WTC11 (cell line): ENCODE results near the gene KLHL26. TPM values are rescaled to one million over a fixed set of nuclear protein-coding genes. Genes with fewer than 3 reads are reported as not detected.

Experiments
- ATAC-seq: fragments of 200-7000 bp; cut with Tn5 transposase; 2 replicates; pipeline ENCODE4 v1.10.0; 2021; ENCODE audit warnings: mild to moderate bottlenecking, moderate library complexity
- CTCF ChIA-PET: fragments of 300-600 bp; sonication (Branson Sonifier 250); formaldehyde crosslinking; loops from one replicate; lab custom pipeline; 2021; ENCODE audit warnings: antibody characterized with exemption; lab: Charles Lee
- POLR2A ChIA-PET: fragments of 350-600 bp; sonication (Branson Sonifier 250); formaldehyde crosslinking; loops from one replicate; lab custom pipeline; 2021; ENCODE audit warnings: antibody characterized with exemption; lab: Charles Lee
- DNase-seq: peaks from one replicate; pipeline ENCODE4 v3.0.0; 2021; ENCODE audit warnings: low spot score
- H3K27ac Mint-ChIP-seq: 2 replicates; pipeline ENCODE4 v1.8.0; 2021; ENCODE audit warnings: mixed read lengths
- H3K27me3 Mint-ChIP-seq: 2 replicates; pipeline ENCODE4 v1.8.0; 2021; ENCODE audit warnings: low read depth, mild to moderate bottlenecking, moderate library complexity, mixed read lengths
- H3K36me3 Mint-ChIP-seq: 2 replicates; pipeline ENCODE4 v1.8.0; 2021; ENCODE audit warnings: mixed read lengths
- H3K4me1 Mint-ChIP-seq: 2 replicates; pipeline ENCODE4 v1.8.0; 2022; ENCODE audit warnings: mixed read lengths
- H3K4me3 Mint-ChIP-seq: 2 replicates; pipeline ENCODE4 v1.8.0; 2021; ENCODE audit warnings: mild to moderate bottlenecking, moderate library complexity, mixed read lengths
- H3K9me3 Mint-ChIP-seq: 2 replicates; pipeline ENCODE4 v1.8.0; 2021; ENCODE audit warnings: mixed read lengths
- ATF1 ChIP-seq: sonication (generic); formaldehyde crosslinking; IDR thresholded peaks from 2 replicates; pipeline ENCODE4 v1.8.1; 2023; ENCODE audit warnings: mild to moderate bottlenecking, moderate library complexity, missing genetic modification reagents
- CDX4 ChIP-seq: fragments of 250-450 bp; sonication (Bioruptor Pico); IDR thresholded peaks from 2 replicates; pipeline ENCODE4 v1.9.0; 2021; ENCODE audit warnings: moderate library complexity, mild to moderate bottlenecking, inconsistent platforms, borderline replicate concordance
- E2F4 ChIP-seq: sonication (generic); formaldehyde crosslinking; IDR thresholded peaks from 2 replicates; pipeline ENCODE4 v1.8.1; 2022; ENCODE audit warnings: low read depth, mild to moderate bottlenecking, moderate library complexity, missing genetic modification reagents, borderline replicate concordance
- EMX1 ChIP-seq: fragments of 250-450 bp; sonication (Bioruptor Pico); IDR thresholded peaks from 2 replicates; pipeline ENCODE4 v1.8.0; 2021; ENCODE audit warnings: mild to moderate bottlenecking
- FOXJ3 ChIP-seq: sonication (generic); formaldehyde crosslinking; IDR thresholded peaks from 2 replicates; pipeline ENCODE4 v1.9.0; 2021; ENCODE audit warnings: missing genetic modification reagents, mild to moderate bottlenecking, borderline replicate concordance
- HMGA2 ChIP-seq: fragments of 250-450 bp; sonication (Bioruptor Pico); IDR thresholded peaks from 2 replicates; pipeline ENCODE4 v1.4.0; 2021; ENCODE audit warnings: mild to moderate bottlenecking, moderate library complexity
- IRF2 ChIP-seq: sonication (generic); formaldehyde crosslinking; IDR thresholded peaks from 2 replicates; pipeline ENCODE4 v1.8.0; 2022; ENCODE audit warnings: low read depth, missing genetic modification reagents, borderline replicate concordance
- MXD4 ChIP-seq: fragments of 250-450 bp; sonication (Bioruptor Pico); IDR thresholded peaks from 2 replicates; pipeline ENCODE4 v1.8.0; 2021; ENCODE audit warnings: mild to moderate bottlenecking, moderate library complexity, borderline replicate concordance
- PREB ChIP-seq: sonication (generic); formaldehyde crosslinking; IDR thresholded peaks from 2 replicates; pipeline ENCODE4 v1.8.1; 2022; ENCODE audit warnings: mild to moderate bottlenecking, missing genetic modification reagents, moderate library complexity, borderline replicate concordance
- RELA ChIP-seq: sonication (generic); formaldehyde crosslinking; IDR thresholded peaks from 2 replicates; pipeline ENCODE4 v1.8.1; 2022; ENCODE audit warnings: missing genetic modification reagents, mild to moderate bottlenecking, borderline replicate concordance
- SMAD3 ChIP-seq: sonication (generic); formaldehyde crosslinking; IDR thresholded peaks from 2 replicates; pipeline ENCODE4 v1.8.0; 2022; ENCODE audit warnings: missing genetic modification reagents, mild to moderate bottlenecking, borderline replicate concordance
- STAT6 ChIP-seq: sonication (generic); formaldehyde crosslinking; conservative IDR thresholded peaks from 2 replicates; pipeline ENCODE4 v1.8.1; 2023; ENCODE audit warnings: mild to moderate bottlenecking, low read depth, missing genetic modification reagents, moderate library complexity
- TEAD4 ChIP-seq: sonication (generic); formaldehyde crosslinking; IDR thresholded peaks from 2 replicates; pipeline ENCODE4 v1.8.0; 2022; ENCODE audit warnings: mild to moderate bottlenecking, missing genetic modification reagents
- USF1 ChIP-seq: sonication (generic); formaldehyde crosslinking; IDR thresholded peaks from 2 replicates; pipeline ENCODE4 v1.8.0; 2022; ENCODE audit warnings: mild to moderate bottlenecking, missing genetic modification reagents
- USF2 ChIP-seq: sonication (generic); formaldehyde crosslinking; IDR thresholded peaks from 2 replicates; pipeline ENCODE4 v1.8.1; 2023; ENCODE audit warnings: mild to moderate bottlenecking, missing genetic modification reagents, moderate library complexity
- ZMAT4 ChIP-seq: fragments of 250-450 bp; sonication (Bioruptor Pico); IDR thresholded peaks from 2 replicates; pipeline ENCODE4 v1.9.0; 2021; ENCODE audit warnings: mild to moderate bottlenecking
- ZNF423 ChIP-seq: fragments of 250-450 bp; sonication (Bioruptor Pico); IDR thresholded peaks from 2 replicates; pipeline ENCODE4 v2.1.2; 2022; ENCODE audit warnings: mild to moderate bottlenecking, moderate library complexity
- ZNF512 ChIP-seq: sonication (generic); formaldehyde crosslinking; IDR thresholded peaks from 2 replicates; pipeline ENCODE4 v1.8.1; 2022; ENCODE audit warnings: missing genetic modification reagents, borderline replicate concordance
- ZNF532 ChIP-seq: fragments of 250-450 bp; sonication (Bioruptor Pico); IDR thresholded peaks from 2 replicates; pipeline ENCODE4 v1.9.0; 2021; ENCODE audit warnings: mild to moderate bottlenecking, borderline replicate concordance
- total RNA-seq: library from RNA; stranded (reverse); gene quantifications from 3 replicates; pipeline ENCODE4 v1.2.3, GENCODE V29; 2021

KLHL26 gene
- total RNA-seq, 1 experiment from 2014 or later, result 13.1 TPM

GRCh38 chr19:18717601-18718000, 80.8 kb downstream of the KLHL26 start:
- Mint-ChIP-seq H3K4me1 (no peaks in the 10 kb centered on the region), H3K27ac (no peak overlapping the region), H3K27me3 (no peaks in the 10 kb centered on the region), H3K4me3 (no peak overlapping the region), H3K9me3 (no peaks in the 10 kb centered on the region), H3K36me3 (no peaks in the 10 kb centered on the region; the same call in 1 of the 2 replicates)
- DNase-seq (no peak), ATAC-seq (no peak)
- ChIA-PET CTCF (no interaction called here), POLR2A (no interaction called here)
- TF ChIP-seq FOXJ3 (CRISPR knock-in tag) (no peak), ZMAT4 (no peak), STAT6 (CRISPR knock-in tag) (no peak), PREB (CRISPR knock-in tag) (no peak), EMX1 (no peak), SMAD3 (CRISPR knock-in tag) (no peak), ZNF532 (CRISPR knock-in tag) (no peak), MXD4 (CRISPR knock-in tag) (no peak)

GRCh38 chr19:18718015-18718526, 81.2 kb downstream of the KLHL26 start:
- no peak overlapping the region for H3K27ac Mint-ChIP-seq
- POLR2A ChIA-PET, result no interaction called here

More at GRCh38 chr19:18718015-18718526, 81.2 kb downstream of the KLHL26 start:
- Mint-ChIP-seq H3K27me3 (no peaks in the 10 kb centered on the region), H3K4me1 (no peaks in the 10 kb centered on the region), H3K4me3 (no peak overlapping the region), H3K9me3 (no peaks in the 10 kb centered on the region)
- CTCF ChIA-PET, result no interaction called here
- no peak for TF ChIP-seq CDX4 (CRISPR knock-in tag)
- no peak for TF ChIP-seq USF2 (CRISPR knock-in tag)
- no peak for TF ChIP-seq RELA (CRISPR knock-in tag)
- no peak for TF ChIP-seq IRF2 (CRISPR knock-in tag)
- no peak for TF ChIP-seq USF1 (CRISPR knock-in tag)
- TF ChIP-seq ATF1, result no peak
- no peak for TF ChIP-seq ZNF512 (CRISPR knock-in tag)
- TF ChIP-seq E2F4, result no peak
- TF ChIP-seq TEAD4, result no peak
- no peak for TF ChIP-seq HMGA2 (CRISPR knock-in tag)
- TF ChIP-seq ZNF423 (CRISPR knock-in tag), result no peak
- TF ChIP-seq, all 79 proteins: peak for 0
- no peak for ATAC-seq
- no peak for DNase-seq
- no peaks in the 10 kb centered on the region; the same call in 1 of the 2 replicates for H3K36me3 Mint-ChIP-seq
